GM10248 (cell line): ENCODE data around the gene MCM3AP.

Experiments
- CTCF ChIA-PET: fragments of 300-600 bp; sonication (Branson Sonifier 250); formaldehyde crosslinking; extraction: SDS; loops from one replicate; lab custom pipeline; 2021; ENCODE audit warnings: antibody characterized with exemption; lab: Yijun Ruan, JAX
- POLR2A ChIA-PET: fragments of 350-650 bp; sonication (Branson Sonifier 250); formaldehyde crosslinking; extraction: SDS; loops from one replicate; lab custom pipeline; 2020; ENCODE audit warnings: antibody characterized with exemption; lab: Yijun Ruan, JAX
- DNase-seq: peaks from one replicate; pipeline ENCODE4 v3.0.0; 2012; ENCODE audit errors: extremely low spot score
- TF ChIP-seq, protein P1 (sequence below): IDR thresholded peaks from 2 replicates; pipeline ENCODE4 v1.5.1; 2012; ENCODE audit warnings: mild to moderate bottlenecking, low read depth; ENCODE audit errors: extremely low read depth, missing control alignments, control extremely low read depth

Gene MCM3AP

GRCh38 chr21:46218906-46219590 is 66.4 kb downstream of the MCM3AP start:
- CTCF ChIA-PET, result interaction anchor here (1.1 kb wide), 1 partner anchor 75 kb away, joined by 3 read pairs; no protein-coding TSS in a partner anchor
- POLR2A ChIA-PET, result interaction anchor here (0.5 to 0.6 kb wide), 2 partner anchors 36 to 148 kb away, joined by 3 to 5 read pairs; no protein-coding TSS in a partner anchor
- DNase-seq, result no peak
- TF ChIP-seq, protein P1, sequence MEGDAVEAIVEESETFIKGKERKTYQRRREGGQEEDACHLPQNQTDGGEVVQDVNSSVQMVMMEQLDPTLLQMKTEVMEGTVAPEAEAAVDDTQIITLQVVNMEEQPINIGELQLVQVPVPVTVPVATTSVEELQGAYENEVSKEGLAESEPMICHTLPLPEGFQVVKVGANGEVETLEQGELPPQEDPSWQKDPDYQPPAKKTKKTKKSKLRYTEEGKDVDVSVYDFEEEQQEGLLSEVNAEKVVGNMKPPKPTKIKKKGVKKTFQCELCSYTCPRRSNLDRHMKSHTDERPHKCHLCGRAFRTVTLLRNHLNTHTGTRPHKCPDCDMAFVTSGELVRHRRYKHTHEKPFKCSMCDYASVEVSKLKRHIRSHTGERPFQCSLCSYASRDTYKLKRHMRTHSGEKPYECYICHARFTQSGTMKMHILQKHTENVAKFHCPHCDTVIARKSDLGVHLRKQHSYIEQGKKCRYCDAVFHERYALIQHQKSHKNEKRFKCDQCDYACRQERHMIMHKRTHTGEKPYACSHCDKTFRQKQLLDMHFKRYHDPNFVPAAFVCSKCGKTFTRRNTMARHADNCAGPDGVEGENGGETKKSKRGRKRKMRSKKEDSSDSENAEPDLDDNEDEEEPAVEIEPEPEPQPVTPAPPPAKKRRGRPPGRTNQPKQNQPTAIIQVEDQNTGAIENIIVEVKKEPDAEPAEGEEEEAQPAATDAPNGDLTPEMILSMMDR, result no peak

DNA sequence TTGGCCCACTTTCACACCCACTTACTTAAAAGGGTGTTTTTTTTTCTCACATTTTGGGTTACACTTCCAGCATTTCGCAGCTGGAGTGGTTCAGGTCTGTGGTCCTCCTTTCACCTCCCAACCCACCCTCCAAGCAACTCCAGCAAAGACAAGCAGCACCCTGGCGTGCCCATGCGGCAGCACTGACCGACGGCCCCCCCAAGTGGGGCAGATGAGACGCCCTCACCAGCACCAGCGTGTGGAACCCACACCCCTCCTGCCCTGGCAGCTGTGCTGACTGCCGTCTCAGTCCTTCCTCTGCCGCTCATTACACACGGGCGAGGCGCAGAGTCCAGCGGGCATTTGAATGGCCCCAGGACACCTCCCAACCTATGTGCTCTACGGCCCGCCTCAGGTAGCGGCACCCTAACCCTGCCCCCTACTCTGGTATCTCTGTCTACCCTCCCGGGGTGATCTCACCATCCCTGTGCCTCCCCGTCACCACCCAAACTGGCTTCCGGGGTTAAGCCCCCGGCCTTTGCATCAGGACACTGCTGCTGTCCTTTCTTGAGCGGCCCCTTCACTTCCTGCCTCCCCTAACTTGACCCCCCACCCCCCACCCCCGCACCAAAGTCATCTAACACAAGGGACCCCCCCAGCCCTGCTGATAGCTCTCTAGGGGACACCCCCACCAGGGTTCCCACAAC is 67.8 kb downstream of the MCM3AP start:
- POLR2A ChIA-PET, result no interaction called here
- CTCF ChIA-PET, result interaction anchor here (1.3 kb wide), 1 partner anchor 10 kb away, joined by 3 read pairs; no protein-coding TSS in a partner anchor
- DNase-seq, result no peak
- TF ChIP-seq, protein P1, result no peak

DNA sequence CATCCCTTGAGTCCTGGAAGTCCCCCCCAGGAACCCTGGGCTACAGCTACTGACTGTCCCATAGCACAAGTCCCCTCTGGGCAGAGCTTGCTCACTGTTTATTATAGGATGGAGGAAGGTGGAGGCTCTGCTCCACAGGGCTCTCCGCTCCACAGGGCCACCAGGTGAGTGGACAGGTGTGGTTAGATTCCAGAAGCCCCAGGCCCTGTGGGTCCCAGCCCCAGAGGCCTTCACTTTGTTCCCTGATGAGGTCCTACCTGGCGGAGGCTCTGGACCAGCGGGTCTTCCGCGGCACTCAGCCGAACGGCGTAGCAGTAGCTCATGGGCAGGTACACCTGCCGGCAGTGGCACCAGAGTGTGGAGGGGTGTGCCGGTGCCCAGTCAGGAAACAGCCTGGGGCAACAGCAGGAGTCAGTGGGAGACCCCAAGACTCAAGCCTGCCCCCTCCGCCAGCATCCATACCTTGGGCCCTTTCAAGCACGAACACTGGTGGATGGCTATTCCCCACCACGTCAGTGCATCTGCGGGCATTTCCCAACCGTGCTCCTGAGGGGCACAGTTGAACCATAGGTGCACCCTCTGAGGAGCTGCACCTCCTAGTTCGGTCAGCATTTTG is 69.2 kb downstream of the MCM3AP start:
- POLR2A ChIA-PET, result interaction anchor here (0.5 to 1.3 kb wide), 2 partner anchors 11 to 142 kb away, joined by 5 to 7 read pairs; no protein-coding TSS in a partner anchor
- CTCF ChIA-PET, result interaction anchor here (1.1 to 2.6 kb wide), 8 partner anchors 9 to 243 kb away, joined by 3 to 8 read pairs (median 4); partner anchors contain the start of gene LSS
- DNase-seq, result no peak

GRCh38 chr21:46215436-46216131 is 69.8 kb downstream of the MCM3AP start:
- TF ChIP-seq, protein P1, result no peak
- CTCF ChIA-PET, result interaction anchor here (1.2 to 2.6 kb wide), 9 partner anchors 9 to 242 kb away, joined by 3 to 8 read pairs (median 4); partner anchors contain the start of gene LSS
- POLR2A ChIA-PET, result interaction anchor here (0.5 to 1.3 kb wide), 2 partner anchors 11 to 143 kb away, joined by 5 to 7 read pairs; no protein-coding TSS in a partner anchor
- no peak for DNase-seq

More for the DNA sequence above, 69.2 kb downstream of the MCM3AP start:
- TF ChIP-seq, protein P1, result no peak

- ChIA-PET POLR2A (interaction anchor here (0.6 to 1.3 kb wide), 2 partner anchors 12 to 421 kb away, joined by 4 to 5 read pairs; partner anchors contain the start of gene PRMT2), CTCF (interaction anchor here (1.2 to 2.6 kb wide), 8 partner anchors 10 to 241 kb away, joined by 3 to 8 read pairs (median 4); partner anchors contain the start of gene LSS)
- no peak for DNase-seq
- TF ChIP-seq, protein P1, result no peak
Observed at GRCh38 chr21:46214478-46215340, 70.7 kb downstream of the MCM3AP start.
